BJ (cell line): Measurements from ENCODE around the gene SMPX. TPM values are rescaled to one million over a fixed set of nuclear protein-coding genes. Genes with fewer than 3 reads are reported as not detected.

ENCODE experiments used
- CTCF ChIA-PET: fragments of 350-600 bp; formaldehyde crosslinking; extraction: SDS; loops from one replicate; lab custom pipeline; 2021; ENCODE audit warnings: antibody characterized with exemption, inconsistent platforms; lab: Yijun Ruan, JAX
- POLR2A ChIA-PET: fragments of 300-600 bp; sonication (Branson Sonifier 250); formaldehyde crosslinking; extraction: SDS; loops from one replicate; lab custom pipeline; 2021; ENCODE audit warnings: antibody characterized with exemption; lab: Charles Lee
- DNase-seq: peaks from one replicate; pipeline ENCODE4 v3.0.0-alpha.2; 2011; ENCODE audit warnings: low read depth
- H3K27me3 ChIP-seq: 2 replicates; pipeline ENCODE4 v1.6.0; 2011; ENCODE audit warnings: low read length; ENCODE audit not compliant: control insufficient read depth, insufficient read depth
- H3K36me3 ChIP-seq: 2 replicates; pipeline ENCODE4 v1.5.1; 2011; ENCODE audit warnings: low read length; ENCODE audit not compliant: control insufficient read depth, insufficient read depth
- H3K4me3 ChIP-seq: 2 replicates; pipeline ENCODE4 v1.5.1; 2011; ENCODE audit warnings: low read depth, mild to moderate bottlenecking, control low read depth, low read length
- polyA plus RNA-seq: library from polyadenylated mRNA; depleted of rRNA; stranded (reverse); fragments of >200 nt; gene quantifications from 2 replicates; pipeline ENCODE4 v1.2.3, GENCODE V29; 2011
- TF ChIP-seq, protein P1 (sequence below): IDR thresholded peaks from 2 replicates; pipeline ENCODE4 v1.5.1; 2011; ENCODE audit warnings: low read depth, mild to moderate bottlenecking, control low read depth, inconsistent platforms, low read length, moderate library complexity; ENCODE audit not compliant: insufficient read depth

Gene SMPX
- polyA plus RNA-seq, 1 experiment = not detected

DNA sequence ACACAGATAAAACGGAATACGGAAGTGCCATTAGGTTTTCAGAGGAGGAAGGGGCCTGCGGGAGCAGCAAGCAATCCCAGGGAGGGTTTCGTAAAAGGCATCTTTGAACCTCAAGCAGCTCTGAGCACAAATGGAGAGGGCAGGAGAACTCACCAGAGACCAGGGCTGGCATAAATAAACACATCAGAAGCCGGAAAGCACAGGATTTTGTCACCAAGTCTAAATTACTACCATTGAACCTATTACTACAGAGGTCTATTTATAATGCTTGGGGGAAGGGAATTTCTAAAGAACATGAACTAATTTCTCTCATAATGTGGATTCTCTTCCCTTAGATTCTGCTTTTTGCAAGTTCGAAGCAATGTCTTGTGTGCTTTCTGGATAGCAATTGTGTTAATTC is 41.9 kb upstream of the SMPX start:
- Histone ChIP-seq H3K27me3 (no peaks in the 10 kb centered on the region), H3K36me3 (no peaks in the 10 kb centered on the region), H3K4me3 (no peak overlapping the region)
- CTCF ChIA-PET = no interaction called here
- POLR2A ChIA-PET = no interaction called here
- TF ChIP-seq, protein P1, sequence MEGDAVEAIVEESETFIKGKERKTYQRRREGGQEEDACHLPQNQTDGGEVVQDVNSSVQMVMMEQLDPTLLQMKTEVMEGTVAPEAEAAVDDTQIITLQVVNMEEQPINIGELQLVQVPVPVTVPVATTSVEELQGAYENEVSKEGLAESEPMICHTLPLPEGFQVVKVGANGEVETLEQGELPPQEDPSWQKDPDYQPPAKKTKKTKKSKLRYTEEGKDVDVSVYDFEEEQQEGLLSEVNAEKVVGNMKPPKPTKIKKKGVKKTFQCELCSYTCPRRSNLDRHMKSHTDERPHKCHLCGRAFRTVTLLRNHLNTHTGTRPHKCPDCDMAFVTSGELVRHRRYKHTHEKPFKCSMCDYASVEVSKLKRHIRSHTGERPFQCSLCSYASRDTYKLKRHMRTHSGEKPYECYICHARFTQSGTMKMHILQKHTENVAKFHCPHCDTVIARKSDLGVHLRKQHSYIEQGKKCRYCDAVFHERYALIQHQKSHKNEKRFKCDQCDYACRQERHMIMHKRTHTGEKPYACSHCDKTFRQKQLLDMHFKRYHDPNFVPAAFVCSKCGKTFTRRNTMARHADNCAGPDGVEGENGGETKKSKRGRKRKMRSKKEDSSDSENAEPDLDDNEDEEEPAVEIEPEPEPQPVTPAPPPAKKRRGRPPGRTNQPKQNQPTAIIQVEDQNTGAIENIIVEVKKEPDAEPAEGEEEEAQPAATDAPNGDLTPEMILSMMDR = no peak
- DNase-seq = no peak

DNA sequence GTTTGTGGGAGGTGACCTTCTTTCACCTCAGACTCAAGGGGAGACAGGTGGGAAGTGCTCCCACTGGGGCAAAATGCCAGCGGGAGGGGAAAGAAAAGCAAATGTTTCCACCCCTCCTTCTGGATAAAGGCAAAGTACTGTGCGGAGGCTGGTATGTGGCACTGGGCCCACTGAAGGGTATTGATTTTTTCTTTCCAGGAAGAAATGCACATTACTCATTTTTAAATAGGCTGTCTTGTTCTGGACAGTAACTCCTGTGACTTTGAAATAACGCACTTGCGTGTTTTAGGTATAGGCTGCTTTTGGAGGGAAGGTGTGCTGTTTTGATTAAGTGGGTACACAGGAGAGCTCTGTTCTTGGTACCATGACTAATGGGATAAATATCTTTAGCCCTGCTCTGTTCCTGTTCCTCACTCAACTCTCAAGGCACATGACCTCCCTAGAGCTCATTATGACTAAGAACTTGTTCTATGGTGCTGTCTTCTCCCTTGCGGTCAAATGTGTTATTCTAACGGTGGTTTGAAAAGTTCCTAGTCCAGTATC is 40.8 kb upstream of the SMPX start:
- TF ChIP-seq, protein P1 = no peak
- ChIA-PET POLR2A (no interaction called here), CTCF (no interaction called here)
- DNase-seq = no peak
- no peak overlapping the region for H3K4me3 ChIP-seq
- H3K27me3 ChIP-seq = no peaks in the 10 kb centered on the region
- H3K36me3 ChIP-seq = no peaks in the 10 kb centered on the region

DNA sequence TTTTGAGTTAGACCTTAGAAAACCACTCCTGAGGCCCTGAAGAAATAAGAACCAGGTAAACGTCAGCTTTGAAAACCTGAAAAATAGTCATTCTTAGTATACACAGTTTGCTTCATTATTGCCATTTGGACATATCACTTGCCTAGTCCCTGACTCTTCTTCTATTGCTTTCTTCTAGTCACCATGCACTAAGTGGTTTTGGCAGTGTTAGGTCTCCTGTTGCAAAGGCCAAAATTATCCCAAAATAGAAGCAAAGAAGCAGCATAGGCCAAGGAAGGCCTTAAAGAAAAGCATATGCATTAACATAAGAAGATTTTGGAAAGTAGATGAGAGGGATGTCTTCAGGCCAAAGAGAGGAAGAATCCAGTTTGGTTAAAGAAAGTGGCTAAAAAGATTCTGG is 24.1 kb upstream of the SMPX start:
- TF ChIP-seq, protein P1 = no peak
- Histone ChIP-seq H3K36me3 (no peaks in the 10 kb centered on the region), H3K4me3 (no peak overlapping the region), H3K27me3 (no peaks in the 10 kb centered on the region)
- DNase-seq = no peak
- CTCF ChIA-PET = no interaction called here
- POLR2A ChIA-PET = no interaction called here

DNA sequence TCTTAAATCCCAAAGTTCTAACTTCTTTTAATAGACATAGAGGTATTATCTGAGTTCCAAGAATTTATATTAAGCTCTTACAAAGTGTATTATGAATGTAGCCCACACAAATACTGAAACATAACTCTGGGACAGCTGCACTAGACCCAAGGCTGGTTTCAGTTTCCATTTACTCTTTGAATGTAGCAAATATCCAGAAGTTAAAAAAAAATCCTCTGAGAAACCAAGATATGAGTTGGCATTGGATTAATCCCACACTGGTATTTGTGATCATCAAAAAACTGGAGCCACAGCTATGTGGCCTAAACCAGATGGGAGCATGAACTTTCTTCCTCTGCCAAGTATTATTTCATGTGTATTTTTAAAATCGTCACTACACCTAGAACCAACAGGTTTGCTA is 23.6 kb upstream of the SMPX start:
- POLR2A ChIA-PET = no interaction called here
- CTCF ChIA-PET = no interaction called here

DNA sequence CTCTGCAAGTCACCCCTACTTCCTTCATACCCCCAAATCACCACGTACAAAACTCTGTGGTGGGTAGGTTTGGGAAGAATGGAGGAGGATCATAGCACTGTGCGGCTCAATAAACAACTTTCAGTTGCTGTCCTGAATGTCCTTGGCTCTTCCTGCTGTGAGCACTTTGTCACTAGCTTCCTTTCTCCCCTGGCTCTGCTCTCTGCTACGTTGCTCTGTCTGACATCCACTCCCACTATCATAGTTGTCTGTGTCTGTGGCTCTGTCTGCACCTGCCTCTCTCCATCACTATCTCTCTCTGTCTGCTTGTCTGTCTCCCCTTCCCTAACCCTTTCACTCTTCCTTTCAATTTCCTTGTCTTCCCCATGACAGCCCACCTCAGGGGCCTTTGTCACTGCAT is 21.2 kb upstream of the SMPX start:
- ChIA-PET CTCF (no interaction called here), POLR2A (no interaction called here)
- TF ChIP-seq, protein P1 = no peak
- no peak overlapping the region for H3K4me3 ChIP-seq
- no peaks in the 10 kb centered on the region for H3K27me3 ChIP-seq
- no peak for DNase-seq
- H3K36me3 ChIP-seq = no peaks in the 10 kb centered on the region

More for the DNA sequence above, 23.6 kb upstream of the SMPX start:
- TF ChIP-seq, protein P1 = no peak
- no peak overlapping the region for H3K4me3 ChIP-seq
- no peak for DNase-seq
- H3K36me3 ChIP-seq = no peaks in the 10 kb centered on the region
- H3K27me3 ChIP-seq = no peaks in the 10 kb centered on the region
